ENCODE data around the gene CERKL.

CERKL gene

DNA sequence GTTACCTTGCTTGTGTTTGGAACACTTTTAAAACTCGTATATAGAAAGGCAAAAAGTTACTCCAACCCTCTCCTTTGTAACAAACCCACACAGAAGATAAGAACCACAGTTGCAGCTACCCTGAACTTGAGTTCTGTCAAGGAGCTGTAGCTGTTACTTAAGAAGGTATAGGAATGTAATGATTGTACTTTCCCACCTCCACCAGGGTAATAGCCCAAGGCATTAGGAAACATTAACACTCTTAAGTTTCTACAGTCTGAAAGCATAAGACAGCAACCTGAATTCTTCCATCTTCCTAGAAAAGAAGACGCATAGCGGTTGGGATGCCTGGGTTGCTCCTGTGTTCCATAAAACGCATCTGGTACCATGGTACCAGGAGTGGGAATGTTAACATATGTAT is 156.7 kb downstream of the CERKL start (continued):
- TF ChIP-seq, protein P1, sequence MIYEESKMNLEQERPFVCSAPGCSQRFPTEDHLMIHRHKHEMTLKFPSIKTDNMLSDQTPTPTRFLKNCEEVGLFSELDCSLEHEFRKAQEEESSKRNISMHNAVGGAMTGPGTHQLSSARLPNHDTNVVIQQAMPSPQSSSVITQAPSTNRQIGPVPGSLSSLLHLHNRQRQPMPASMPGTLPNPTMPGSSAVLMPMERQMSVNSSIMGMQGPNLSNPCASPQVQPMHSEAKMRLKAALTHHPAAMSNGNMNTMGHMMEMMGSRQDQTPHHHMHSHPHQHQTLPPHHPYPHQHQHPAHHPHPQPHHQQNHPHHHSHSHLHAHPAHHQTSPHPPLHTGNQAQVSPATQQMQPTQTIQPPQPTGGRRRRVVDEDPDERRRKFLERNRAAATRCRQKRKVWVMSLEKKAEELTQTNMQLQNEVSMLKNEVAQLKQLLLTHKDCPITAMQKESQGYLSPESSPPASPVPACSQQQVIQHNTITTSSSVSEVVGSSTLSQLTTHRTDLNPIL (CRISPR knock-in tag; IDR thresholded peaks at IDR 0.05; ENCODE audit: low read depth), result no peak
- TF ChIP-seq ZFP30 (CRISPR knock-in tag; IDR thresholded peaks at IDR 0.05) (no peak), ZNF565 (CRISPR knock-in tag; conservative IDR thresholded peaks at IDR 0.05; ENCODE audit: low read depth) (no peak)

- TF ChIP-seq, protein P2, sequence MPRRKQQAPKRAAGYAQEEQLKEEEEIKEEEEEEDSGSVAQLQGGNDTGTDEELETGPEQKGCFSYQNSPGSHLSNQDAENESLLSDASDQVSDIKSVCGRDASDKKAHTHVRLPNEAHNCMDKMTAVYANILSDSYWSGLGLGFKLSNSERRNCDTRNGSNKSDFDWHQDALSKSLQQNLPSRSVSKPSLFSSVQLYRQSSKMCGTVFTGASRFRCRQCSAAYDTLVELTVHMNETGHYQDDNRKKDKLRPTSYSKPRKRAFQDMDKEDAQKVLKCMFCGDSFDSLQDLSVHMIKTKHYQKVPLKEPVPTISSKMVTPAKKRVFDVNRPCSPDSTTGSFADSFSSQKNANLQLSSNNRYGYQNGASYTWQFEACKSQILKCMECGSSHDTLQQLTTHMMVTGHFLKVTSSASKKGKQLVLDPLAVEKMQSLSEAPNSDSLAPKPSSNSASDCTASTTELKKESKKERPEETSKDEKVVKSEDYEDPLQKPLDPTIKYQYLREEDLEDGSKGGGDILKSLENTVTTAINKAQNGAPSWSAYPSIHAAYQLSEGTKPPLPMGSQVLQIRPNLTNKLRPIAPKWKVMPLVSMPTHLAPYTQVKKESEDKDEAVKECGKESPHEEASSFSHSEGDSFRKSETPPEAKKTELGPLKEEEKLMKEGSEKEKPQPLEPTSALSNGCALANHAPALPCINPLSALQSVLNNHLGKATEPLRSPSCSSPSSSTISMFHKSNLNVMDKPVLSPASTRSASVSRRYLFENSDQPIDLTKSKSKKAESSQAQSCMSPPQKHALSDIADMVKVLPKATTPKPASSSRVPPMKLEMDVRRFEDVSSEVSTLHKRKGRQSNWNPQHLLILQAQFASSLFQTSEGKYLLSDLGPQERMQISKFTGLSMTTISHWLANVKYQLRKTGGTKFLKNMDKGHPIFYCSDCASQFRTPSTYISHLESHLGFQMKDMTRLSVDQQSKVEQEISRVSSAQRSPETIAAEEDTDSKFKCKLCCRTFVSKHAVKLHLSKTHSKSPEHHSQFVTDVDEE (CRISPR knock-in tag; IDR thresholded peaks at IDR 0.05), result no peak
- ATAC-seq, result no peak
Observed at GRCh38 chr2:181499231-181499630, 157.7 kb downstream of the CERKL start.

Measured in SK-N-SH treated with all-trans-retinoic acid at 6 μM for 48 hours (cell line).